Trophoblast cell (in vitro differentiated cells and primary cell): ENCODE results near the gene FAM241A.
"Not testable (repeated sequence)": the region's sequence is repeated elsewhere in the genome, so short reads cannot be mapped to it uniquely, and the experiment has no call there.

Experiments used
- DNase-seq, 2 donors: peaks; one replicate each; pipeline ENCODE4 v3.0.0-alpha.2; 2016
- H2AFZ ChIP-seq: 2 replicates; pipeline ENCODE4 v1.6.1; 2013; ENCODE audit warnings: low read length, moderate library complexity, mild to moderate bottlenecking; ENCODE audit not compliant: insufficient read depth, poor library complexity
- H2AK5ac ChIP-seq: 2 replicates; pipeline ENCODE4 v1.6.1; 2013; ENCODE audit warnings: mild to moderate bottlenecking, low read length
- H2BK120ac ChIP-seq: 2 replicates; pipeline ENCODE4 v1.6.1; 2013; ENCODE audit warnings: low read length, mild to moderate bottlenecking, moderate library complexity; ENCODE audit not compliant: insufficient read depth, poor library complexity
- H2BK12ac ChIP-seq: 2 replicates; pipeline ENCODE4 v1.6.1; 2013; ENCODE audit warnings: mild to moderate bottlenecking, low read length, moderate library complexity
- H2BK5ac ChIP-seq: 2 replicates; pipeline ENCODE4 v1.6.1; 2013; ENCODE audit warnings: low read length, low read depth, moderate library complexity, mild to moderate bottlenecking; ENCODE audit not compliant: poor library complexity
- H3K14ac ChIP-seq: 2 replicates; pipeline ENCODE4 v1.6.1; 2013; ENCODE audit warnings: mild to moderate bottlenecking, low read length
- H3K18ac ChIP-seq: 2 replicates; pipeline ENCODE4 v1.6.1; 2013; ENCODE audit warnings: mild to moderate bottlenecking, low read length
- H3K23ac ChIP-seq: 2 replicates; pipeline ENCODE4 v1.6.1; 2013; ENCODE audit warnings: low read length
- H3K27ac ChIP-seq: 2 replicates; pipeline ENCODE4 v1.5.1; 2013; ENCODE audit warnings: low read depth, mild to moderate bottlenecking, inconsistent platforms, low read length, moderate library complexity
- H3K27me3 ChIP-seq: 2 replicates; pipeline ENCODE4 v1.6.1; 2013; ENCODE audit warnings: inconsistent platforms, mild to moderate bottlenecking, low read length, moderate library complexity; ENCODE audit not compliant: insufficient read depth
- H3K36me3 ChIP-seq, 2 experiments: 1 replicate in 1 of 2; 2 replicates in 1 of 2; pipeline ENCODE4 v1.6.1; 2013; ENCODE audit warnings: low read length in 2 of 2, mild to moderate bottlenecking in 2 of 2, moderate library complexity in 1 of 2; ENCODE audit not compliant: insufficient read depth in 2 of 2, control insufficient read depth in 1 of 2
- H3K4ac ChIP-seq: 2 replicates; pipeline ENCODE4 v1.6.1; 2013; ENCODE audit warnings: low read depth, mild to moderate bottlenecking, low read length, moderate library complexity
- H3K4me1 ChIP-seq, 2 experiments: 1 replicate in 1 of 2; 2 replicates in 1 of 2; pipeline ENCODE4 v1.6.1; 2013; ENCODE audit warnings: low read length in 2 of 2, mild to moderate bottlenecking in 2 of 2, moderate library complexity in 1 of 2; ENCODE audit not compliant: insufficient read depth in 2 of 2, control insufficient read depth in 1 of 2
- H3K4me2 ChIP-seq: 2 replicates; pipeline ENCODE4 v1.6.1; 2013; ENCODE audit warnings: inconsistent platforms, mild to moderate bottlenecking, low read length, moderate library complexity
- H3K4me3 ChIP-seq: 2 replicates; pipeline ENCODE4 v1.5.1; 2013; ENCODE audit warnings: mild to moderate bottlenecking, low read depth, low read length, inconsistent platforms
- H3K79me1 ChIP-seq: one replicate; pipeline ENCODE4 v1.6.1; 2013; ENCODE audit warnings: low read length
- H3K79me2 ChIP-seq: 2 replicates; pipeline ENCODE4 v1.6.1; 2013; ENCODE audit warnings: low read length, mild to moderate bottlenecking; ENCODE audit not compliant: control insufficient read depth, insufficient read depth, poor library complexity
- H3K9ac ChIP-seq: 2 replicates; pipeline ENCODE4 v1.6.1; 2013; ENCODE audit warnings: mild to moderate bottlenecking, low read length
- H3K9me3 ChIP-seq: 2 replicates; pipeline ENCODE4 v1.6.1; 2013; ENCODE audit warnings: low read depth, mild to moderate bottlenecking, control low read depth, inconsistent platforms, low read length; ENCODE audit not compliant: insufficient read depth
- H4K12ac ChIP-seq: 2 replicates; pipeline ENCODE4 v1.6.1; 2013; ENCODE audit warnings: low read depth, mild to moderate bottlenecking, low read length, moderate library complexity
- H4K8ac ChIP-seq: 2 replicates; pipeline ENCODE4 v1.6.1; 2013; ENCODE audit warnings: low read depth, mild to moderate bottlenecking, low read length, moderate library complexity
- H4K91ac ChIP-seq: one replicate; pipeline ENCODE4 v1.6.1; 2013; ENCODE audit warnings: low read depth, mild to moderate bottlenecking, low read length, moderate library complexity
- WGBS: extraction: QIAGEN DNeasy Blood & Tissue Kit; methylation state at CpG from one replicate; pipeline ENCODE4 v1.1.7; 2013; ENCODE audit warnings: missing lambda C conversion rate; ENCODE audit not compliant: insufficient read length, insufficient coverage; ENCODE audit errors: extremely low coverage; 5-methylcytosine and 5-hydroxymethylcytosine counted together

FAM241A gene

DNA sequence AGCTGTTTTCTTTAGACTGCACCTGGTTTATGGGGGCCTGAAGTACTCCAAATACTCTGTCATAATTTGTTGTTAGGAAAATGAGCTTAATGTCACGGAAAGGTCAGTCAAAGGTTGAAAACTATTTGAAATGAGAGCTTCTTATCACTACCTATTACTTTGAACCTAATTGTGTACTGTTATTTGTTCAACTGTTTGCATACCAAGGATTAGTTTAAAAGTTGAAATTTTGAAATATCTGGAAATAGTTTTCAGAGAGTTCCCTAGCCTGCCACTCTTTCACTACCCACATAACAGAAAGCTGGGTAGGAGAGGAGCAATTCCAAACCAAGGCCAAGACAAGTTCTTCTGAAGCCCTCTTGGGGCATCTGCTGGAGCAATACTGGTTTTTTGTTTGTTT, 58.3 kb downstream of the FAM241A start:
- Histone ChIP-seq H3K14ac (no peak overlapping the region), H4K91ac (no peak overlapping the region), H4K8ac (no peak overlapping the region), H3K27ac (no peak overlapping the region), H3K23ac (no peak overlapping the region), H3K4ac (no peak overlapping the region), H3K4me1 (no peaks in the 10 kb centered on the region), H3K79me2 (no peaks in the 10 kb centered on the region), H3K9ac (no peak overlapping the region), H2AFZ (no peak overlapping the region), H3K4me3 (no peak overlapping the region), H3K18ac (no peak overlapping the region), H2AK5ac (no peak overlapping the region), H2BK120ac (no peak overlapping the region), H3K36me3 (no peaks in the 10 kb centered on the region), H4K12ac (no peak overlapping the region), H2BK12ac (no peak overlapping the region), H3K9me3 (no peaks in the 10 kb centered on the region), H3K27me3 (no peaks in the 10 kb centered on the region), H3K4me2 (no peak overlapping the region), H3K79me1 (no peaks in the 10 kb centered on the region), H2BK5ac (no peak overlapping the region)
- DNase-seq, result no peak
- WGBS, result no CpG with 5 or more reads among the region's 1 CpG

DNA sequence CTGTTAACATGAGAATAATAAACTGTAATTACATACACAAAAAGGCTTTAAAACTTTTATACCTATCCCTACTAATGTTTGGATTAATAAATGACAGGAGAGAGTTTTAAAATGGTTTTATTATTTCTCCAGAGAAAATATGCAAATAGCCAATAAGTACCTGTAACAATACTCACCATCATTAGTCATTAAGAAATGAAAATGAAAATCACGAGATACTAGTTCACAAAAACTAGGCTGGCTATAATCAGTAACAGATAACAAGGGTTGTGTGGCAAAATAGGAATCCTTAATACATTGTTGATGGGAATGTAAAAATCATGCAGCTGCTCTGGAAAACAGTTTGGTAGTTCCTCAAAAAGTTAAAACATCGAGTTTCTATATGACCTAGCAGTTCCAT, 61.2 kb downstream of the FAM241A start:
- H3K14ac ChIP-seq, result no peak overlapping the region
- no peak overlapping the region for H2BK12ac ChIP-seq
- no peaks in the 10 kb centered on the region for H3K4me1 ChIP-seq
- no peak overlapping the region for H4K12ac ChIP-seq
- H3K18ac ChIP-seq, result no peak overlapping the region
- no peak overlapping the region for H4K91ac ChIP-seq
- no peak overlapping the region for H4K8ac ChIP-seq
- no peak overlapping the region for H3K4me2 ChIP-seq
- H3K23ac ChIP-seq, result no peak overlapping the region
- no CpG with 5 or more reads among the region's 2 CpGs for WGBS
- no peaks in the 10 kb centered on the region for H3K9me3 ChIP-seq
- no peak overlapping the region for H2AFZ ChIP-seq
- no peaks in the 10 kb centered on the region for H3K79me2 ChIP-seq
- no peak overlapping the region for H3K27ac ChIP-seq
- H2BK5ac ChIP-seq, result no peak overlapping the region
- H3K79me1 ChIP-seq, result no peaks in the 10 kb centered on the region
- H3K36me3 ChIP-seq, result no peaks in the 10 kb centered on the region
- H2BK120ac ChIP-seq, result no peak overlapping the region
- no peak for DNase-seq
- no peak overlapping the region for H3K9ac ChIP-seq
- no peak overlapping the region for H3K4me3 ChIP-seq
- H2AK5ac ChIP-seq, result no peak overlapping the region
- no peak overlapping the region for H3K4ac ChIP-seq
- no peaks in the 10 kb centered on the region for H3K27me3 ChIP-seq

DNA sequence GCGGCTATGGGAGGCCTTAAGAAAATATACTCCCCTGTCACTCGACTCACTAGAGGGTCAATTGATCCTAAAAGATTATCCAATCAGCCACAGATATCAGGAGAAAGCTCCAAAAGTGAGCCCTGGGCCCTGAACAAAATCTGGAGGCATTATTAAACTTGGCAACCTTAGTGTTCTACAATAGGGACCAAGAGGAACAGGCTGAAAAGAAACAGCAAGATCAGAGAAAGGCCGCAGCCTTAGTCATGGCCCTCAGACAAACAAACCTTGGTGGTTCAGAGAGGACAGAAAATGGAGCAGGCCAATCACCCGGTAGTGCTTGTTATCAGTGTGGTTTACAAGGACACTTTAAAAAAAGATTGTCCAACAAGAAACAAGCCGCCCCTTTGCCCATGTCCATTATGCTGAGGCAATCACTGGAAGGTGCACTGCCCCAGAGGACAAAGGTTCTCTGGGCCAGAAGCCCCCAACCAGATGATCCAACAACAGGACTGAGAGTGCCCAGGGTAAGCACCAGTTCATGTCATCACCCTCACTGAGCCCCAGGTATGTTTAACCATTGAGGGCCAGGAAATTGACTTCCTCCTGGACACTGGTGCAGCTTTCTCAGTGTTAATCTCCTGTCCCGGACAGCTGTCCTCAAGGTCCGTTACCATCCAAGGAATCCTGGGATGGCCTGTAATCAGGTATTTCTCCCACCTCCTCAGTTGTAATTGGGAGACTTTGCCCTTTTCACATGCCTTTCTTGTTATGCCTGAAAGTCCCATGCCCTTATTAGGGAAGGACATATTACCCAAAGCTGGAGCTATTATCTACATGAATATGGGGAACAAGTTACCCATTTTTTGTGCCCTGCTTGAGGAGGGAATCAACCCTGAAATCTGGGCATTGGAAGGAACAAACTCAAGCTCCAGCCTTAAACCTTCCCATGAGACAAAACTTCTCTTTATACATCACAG, 63.2 kb downstream of the FAM241A start:
- not testable (repeated sequence) for H2AK5ac ChIP-seq, H3K4ac ChIP-seq, H3K18ac ChIP-seq, H4K12ac ChIP-seq, H3K27ac ChIP-seq, H4K8ac ChIP-seq, H3K36me3 ChIP-seq, H3K79me1 ChIP-seq, H3K14ac ChIP-seq, H3K4me1 ChIP-seq, H3K79me2 ChIP-seq, H3K4me3 ChIP-seq, H3K9me3 ChIP-seq, H4K91ac ChIP-seq, H3K23ac ChIP-seq, H3K9ac ChIP-seq, H2BK5ac ChIP-seq, H3K27me3 ChIP-seq, H2AFZ ChIP-seq, DNase-seq, H3K4me2 ChIP-seq, H2BK120ac ChIP-seq, H2BK12ac ChIP-seq
- WGBS, result no CpG with 5 or more reads among the region's 7 CpGs

DNA sequence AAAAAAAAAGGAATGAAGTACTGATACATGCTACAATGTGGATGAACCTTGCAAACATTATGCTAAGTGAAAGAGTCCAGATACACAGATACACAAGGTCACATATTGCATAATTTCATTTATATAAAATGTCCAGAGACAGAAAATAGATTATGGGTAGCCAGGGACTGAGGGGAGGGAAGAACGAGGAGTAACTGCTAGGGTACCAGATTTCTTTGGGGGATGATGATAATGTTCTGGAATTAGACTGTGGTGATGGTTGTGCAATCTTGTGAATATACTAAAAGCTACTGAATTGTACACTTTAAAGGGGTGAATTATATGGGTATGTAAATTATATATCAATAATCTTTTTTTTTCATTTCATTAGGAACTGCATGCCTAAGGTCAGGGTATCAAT, 65.5 kb downstream of the FAM241A start:
- Histone ChIP-seq H3K23ac (no peak overlapping the region), H2BK12ac (no peak overlapping the region), H3K4me3 (no peak overlapping the region), H3K27me3 (no peaks in the 10 kb centered on the region), H2BK5ac (no peak overlapping the region), H3K4me2 (no peak overlapping the region), H3K27ac (no peak overlapping the region), H3K9ac (no peak overlapping the region), H3K14ac (no peak overlapping the region), H2AK5ac (no peak overlapping the region), H3K79me2 (no peaks in the 10 kb centered on the region), H3K9me3 (no peaks in the 10 kb centered on the region), H3K18ac (no peak overlapping the region), H2AFZ (no peak overlapping the region), H2BK120ac (no peak overlapping the region), H3K36me3 (no peaks in the 10 kb centered on the region), H4K91ac (no peak overlapping the region), H4K12ac (no peak overlapping the region), H3K4ac (no peak overlapping the region), H3K79me1 (no peaks in the 10 kb centered on the region), H4K8ac (no peak overlapping the region), H3K4me1 (no peaks in the 10 kb centered on the region)
- DNase-seq, result no peak
- WGBS, result no CpG with 5 or more reads among the region's 1 CpG
